Neural cell (in vitro differentiated cells): ENCODE data around the gene CAMK1D. TPM values are rescaled to one million over a fixed set of nuclear protein-coding genes. Genes with fewer than 3 reads are reported as not detected.

Source experiments
- H2AFZ ChIP-seq: fragments of 200-600, 300-800 bp; sonication (generic), shearing (Covaris generic); 2 replicates; pipeline ENCODE4 v1.6.0; 2014; ENCODE audit warnings: low read depth, mild to moderate bottlenecking, antibody characterized with exemption, low read length, moderate library complexity
- H3F3A ChIP-seq: fragments of 200-600 bp; shearing (Covaris generic); 2 replicates; pipeline ENCODE4 v1.6.1; 2016; ENCODE audit warnings: mild to moderate bottlenecking, moderate library complexity, mixed read lengths, antibody characterized with exemption, low read length; ENCODE audit not compliant: insufficient read depth, poor library complexity, severe bottlenecking
- H3K27ac ChIP-seq: fragments of 200-600, 300-800 bp; sonication (generic), shearing (Covaris generic); 2 replicates; pipeline ENCODE4 v1.5.1; 2014; ENCODE audit warnings: mild to moderate bottlenecking, low read length, moderate library complexity
- H3K27me3 ChIP-seq: fragments of 300-800, 200-600 bp; sonication (generic), shearing (Covaris generic); 2 replicates; pipeline ENCODE4 v1.6.0; 2014; ENCODE audit warnings: mild to moderate bottlenecking, low read depth, low read length, moderate library complexity; ENCODE audit not compliant: insufficient read depth
- H3K36me3 ChIP-seq: fragments of 300-800, 200-600 bp; sonication (generic), shearing (Covaris generic); 2 replicates; pipeline ENCODE4 v1.5.1; 2014; ENCODE audit warnings: mild to moderate bottlenecking, antibody characterized with exemption, low read length, moderate library complexity; ENCODE audit not compliant: insufficient read depth
- H3K4me2 ChIP-seq: fragments of 300-800, 200-600 bp; sonication (generic), shearing (Covaris generic); 2 replicates; pipeline ENCODE4 v1.6.0; 2014; ENCODE audit warnings: mild to moderate bottlenecking, low read length
- H3K4me3 ChIP-seq: fragments of 300-800, 200-600 bp; sonication (generic), shearing (Covaris generic); 2 replicates; pipeline ENCODE4 v1.5.1; 2014; ENCODE audit warnings: mild to moderate bottlenecking, low read length, moderate library complexity
- H3K79me2 ChIP-seq: fragments of 200-600 bp; shearing (Covaris generic); replicated peaks from 2 replicates; pipeline ENCODE4 v1.6.0; 2014; ENCODE audit warnings: mild to moderate bottlenecking, low read length, moderate library complexity; ENCODE audit not compliant: insufficient read depth
- H3K9ac ChIP-seq: fragments of 300-800, 200-600 bp; sonication (generic), shearing (Covaris generic); 2 replicates; pipeline ENCODE4 v1.6.1; 2016; ENCODE audit warnings: mild to moderate bottlenecking, low read length, mixed read lengths
- H3K9me2 ChIP-seq: fragments of 200-600 bp; shearing (Covaris generic); 2 replicates; pipeline ENCODE4 v1.6.1; 2016; ENCODE audit warnings: mild to moderate bottlenecking, low read length, mixed read lengths; ENCODE audit not compliant: insufficient read depth
- H3K9me3 ChIP-seq: fragments of 200-600, 300-800 bp; sonication (generic), shearing (Covaris generic); 2 replicates; pipeline ENCODE4 v1.6.1; 2016; ENCODE audit warnings: mild to moderate bottlenecking, mixed run types, low read length, moderate library complexity, mixed read lengths
- H4K20me1 ChIP-seq: fragments of 200-600 bp; shearing (Covaris generic); 2 replicates; pipeline ENCODE4 v1.6.1; 2016; ENCODE audit warnings: mild to moderate bottlenecking, mixed run types; ENCODE audit not compliant: insufficient read depth
- EP300 ChIP-seq: fragments of 450-650 bp; conservative IDR thresholded peaks from 2 replicates; pipeline ENCODE4 v1.6.1; 2014; ENCODE audit warnings: antibody characterized with exemption, mild to moderate bottlenecking, moderate library complexity; ENCODE audit not compliant: poor library complexity, severe bottlenecking
- EZH2 ChIP-seq: fragments of 200-600, 300-800 bp; shearing (Covaris generic), sonication (generic); IDR thresholded peaks from 2 replicates; pipeline ENCODE4 v1.6.1; 2014; ENCODE audit warnings: antibody characterized with exemption, low read length, borderline replicate concordance, mild to moderate bottlenecking; ENCODE audit not compliant: insufficient read depth, poor library complexity, severe bottlenecking
- MXI1 ChIP-seq: fragments of 450-650 bp; conservative IDR thresholded peaks from 2 replicates; pipeline ENCODE4 v1.6.1; 2014; ENCODE audit warnings: antibody characterized with exemption, mild to moderate bottlenecking; ENCODE audit not compliant: poor library complexity, severe bottlenecking
- POLR2AphosphoS5 ChIP-seq: IDR thresholded peaks from 2 replicates; pipeline ENCODE4 v1.6.1; 2012
- RAD21 ChIP-seq: fragments of 450-650 bp; conservative IDR thresholded peaks from 2 replicates; pipeline ENCODE4 v1.6.1; 2014; ENCODE audit warnings: antibody characterized with exemption, mild to moderate bottlenecking, moderate library complexity
- SMC3 ChIP-seq: fragments of 450-650 bp; conservative IDR thresholded peaks from 2 replicates; pipeline ENCODE4 v1.6.1; 2014; ENCODE audit warnings: antibody characterized with exemption, mild to moderate bottlenecking, moderate library complexity; ENCODE audit not compliant: poor library complexity
- TAF1 ChIP-seq: IDR thresholded peaks from 2 replicates; pipeline ENCODE4 v1.6.1; 2012; ENCODE audit warnings: low read depth
- polyA plus RNA-seq: library from polyadenylated mRNA; depleted of rRNA; stranded (reverse); fragments of >200 nt; gene quantifications from 2 replicates; pipeline ENCODE4 v1.2.3, GENCODE V29; 2014
- TF ChIP-seq, protein P1 (sequence below): IDR thresholded peaks from 2 replicates; pipeline ENCODE4 v1.6.1; 2012; ENCODE audit warnings: borderline replicate concordance
- TF ChIP-seq, protein P2 (sequence below): fragments of 450-650 bp; IDR thresholded peaks from 2 replicates; pipeline ENCODE4 v1.5.1; 2014; ENCODE audit warnings: antibody characterized with exemption, mild to moderate bottlenecking, moderate library complexity; ENCODE audit not compliant: poor library complexity, severe bottlenecking

CAMK1D gene
- polyA plus RNA-seq, 1 donor from 2014 or later: 13.8 TPM

DNA sequence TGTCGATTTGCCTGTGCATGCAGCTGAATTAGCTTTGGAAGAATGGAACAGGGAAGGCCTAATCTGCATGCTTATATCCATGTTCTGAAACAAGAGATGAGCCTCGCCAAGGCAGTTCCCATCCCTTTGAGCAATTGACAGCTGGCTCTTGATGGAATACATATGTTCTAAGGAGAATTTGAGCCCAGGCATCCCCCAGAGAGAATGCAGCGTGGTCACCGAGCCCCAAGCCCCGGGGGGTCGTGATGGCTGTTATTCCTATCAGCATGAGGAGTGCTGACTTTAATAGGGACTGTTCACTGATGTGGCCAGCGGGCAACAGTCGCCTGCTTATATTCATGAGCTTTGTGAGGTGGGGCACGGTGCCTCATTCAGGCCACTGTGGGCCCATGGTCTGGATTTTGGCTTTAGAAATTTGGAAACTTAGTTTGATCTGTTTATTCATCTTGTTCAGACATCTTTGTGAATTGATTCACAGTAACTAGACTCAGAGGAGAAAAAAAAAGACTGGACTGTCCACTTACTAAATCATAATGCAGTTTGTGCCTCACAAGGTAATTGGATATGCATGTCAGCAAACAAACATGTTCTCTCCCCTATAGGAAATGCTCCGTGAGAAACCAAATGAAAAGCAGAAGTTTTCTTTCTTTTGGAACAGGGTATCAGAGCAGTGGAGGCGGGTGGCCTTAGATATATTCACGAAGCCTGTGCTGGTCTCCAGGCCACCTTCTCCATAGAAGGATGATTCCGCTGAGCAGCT, 447.2 kb downstream of the CAMK1D start:
- Histone ChIP-seq H3K4me2 (no peak overlapping the region), H3K9ac (no peak overlapping the region), H2AFZ (no peak overlapping the region), H3K4me3 (no peak overlapping the region), H3K27ac (no peak overlapping the region), H3K79me2 (no peaks in the 10 kb centered on the region), H3K27me3 (no peaks in the 10 kb centered on the region), H3K9me2 (no peaks in the 10 kb centered on the region), H3K9me3 (peaks cover 5% of the 10 kb centered on the region), H4K20me1 (no peaks in the 10 kb centered on the region), H3F3A (no peaks in the 10 kb centered on the region), H3K36me3 (no peaks in the 10 kb centered on the region)
- TF ChIP-seq MXI1 (no peak), TAF1 (no peak), EZH2 (no peak), EP300 (no peak), SMC3 (no peak), POLR2AphosphoS5 (no peak), RAD21 (no peak)
- TF ChIP-seq, protein P1, sequence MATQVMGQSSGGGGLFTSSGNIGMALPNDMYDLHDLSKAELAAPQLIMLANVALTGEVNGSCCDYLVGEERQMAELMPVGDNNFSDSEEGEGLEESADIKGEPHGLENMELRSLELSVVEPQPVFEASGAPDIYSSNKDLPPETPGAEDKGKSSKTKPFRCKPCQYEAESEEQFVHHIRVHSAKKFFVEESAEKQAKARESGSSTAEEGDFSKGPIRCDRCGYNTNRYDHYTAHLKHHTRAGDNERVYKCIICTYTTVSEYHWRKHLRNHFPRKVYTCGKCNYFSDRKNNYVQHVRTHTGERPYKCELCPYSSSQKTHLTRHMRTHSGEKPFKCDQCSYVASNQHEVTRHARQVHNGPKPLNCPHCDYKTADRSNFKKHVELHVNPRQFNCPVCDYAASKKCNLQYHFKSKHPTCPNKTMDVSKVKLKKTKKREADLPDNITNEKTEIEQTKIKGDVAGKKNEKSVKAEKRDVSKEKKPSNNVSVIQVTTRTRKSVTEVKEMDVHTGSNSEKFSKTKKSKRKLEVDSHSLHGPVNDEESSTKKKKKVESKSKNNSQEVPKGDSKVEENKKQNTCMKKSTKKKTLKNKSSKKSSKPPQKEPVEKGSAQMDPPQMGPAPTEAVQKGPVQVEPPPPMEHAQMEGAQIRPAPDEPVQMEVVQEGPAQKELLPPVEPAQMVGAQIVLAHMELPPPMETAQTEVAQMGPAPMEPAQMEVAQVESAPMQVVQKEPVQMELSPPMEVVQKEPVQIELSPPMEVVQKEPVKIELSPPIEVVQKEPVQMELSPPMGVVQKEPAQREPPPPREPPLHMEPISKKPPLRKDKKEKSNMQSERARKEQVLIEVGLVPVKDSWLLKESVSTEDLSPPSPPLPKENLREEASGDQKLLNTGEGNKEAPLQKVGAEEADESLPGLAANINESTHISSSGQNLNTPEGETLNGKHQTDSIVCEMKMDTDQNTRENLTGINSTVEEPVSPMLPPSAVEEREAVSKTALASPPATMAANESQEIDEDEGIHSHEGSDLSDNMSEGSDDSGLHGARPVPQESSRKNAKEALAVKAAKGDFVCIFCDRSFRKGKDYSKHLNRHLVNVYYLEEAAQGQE: no peak
- TF ChIP-seq, protein P2, sequence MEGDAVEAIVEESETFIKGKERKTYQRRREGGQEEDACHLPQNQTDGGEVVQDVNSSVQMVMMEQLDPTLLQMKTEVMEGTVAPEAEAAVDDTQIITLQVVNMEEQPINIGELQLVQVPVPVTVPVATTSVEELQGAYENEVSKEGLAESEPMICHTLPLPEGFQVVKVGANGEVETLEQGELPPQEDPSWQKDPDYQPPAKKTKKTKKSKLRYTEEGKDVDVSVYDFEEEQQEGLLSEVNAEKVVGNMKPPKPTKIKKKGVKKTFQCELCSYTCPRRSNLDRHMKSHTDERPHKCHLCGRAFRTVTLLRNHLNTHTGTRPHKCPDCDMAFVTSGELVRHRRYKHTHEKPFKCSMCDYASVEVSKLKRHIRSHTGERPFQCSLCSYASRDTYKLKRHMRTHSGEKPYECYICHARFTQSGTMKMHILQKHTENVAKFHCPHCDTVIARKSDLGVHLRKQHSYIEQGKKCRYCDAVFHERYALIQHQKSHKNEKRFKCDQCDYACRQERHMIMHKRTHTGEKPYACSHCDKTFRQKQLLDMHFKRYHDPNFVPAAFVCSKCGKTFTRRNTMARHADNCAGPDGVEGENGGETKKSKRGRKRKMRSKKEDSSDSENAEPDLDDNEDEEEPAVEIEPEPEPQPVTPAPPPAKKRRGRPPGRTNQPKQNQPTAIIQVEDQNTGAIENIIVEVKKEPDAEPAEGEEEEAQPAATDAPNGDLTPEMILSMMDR: no peak

DNA sequence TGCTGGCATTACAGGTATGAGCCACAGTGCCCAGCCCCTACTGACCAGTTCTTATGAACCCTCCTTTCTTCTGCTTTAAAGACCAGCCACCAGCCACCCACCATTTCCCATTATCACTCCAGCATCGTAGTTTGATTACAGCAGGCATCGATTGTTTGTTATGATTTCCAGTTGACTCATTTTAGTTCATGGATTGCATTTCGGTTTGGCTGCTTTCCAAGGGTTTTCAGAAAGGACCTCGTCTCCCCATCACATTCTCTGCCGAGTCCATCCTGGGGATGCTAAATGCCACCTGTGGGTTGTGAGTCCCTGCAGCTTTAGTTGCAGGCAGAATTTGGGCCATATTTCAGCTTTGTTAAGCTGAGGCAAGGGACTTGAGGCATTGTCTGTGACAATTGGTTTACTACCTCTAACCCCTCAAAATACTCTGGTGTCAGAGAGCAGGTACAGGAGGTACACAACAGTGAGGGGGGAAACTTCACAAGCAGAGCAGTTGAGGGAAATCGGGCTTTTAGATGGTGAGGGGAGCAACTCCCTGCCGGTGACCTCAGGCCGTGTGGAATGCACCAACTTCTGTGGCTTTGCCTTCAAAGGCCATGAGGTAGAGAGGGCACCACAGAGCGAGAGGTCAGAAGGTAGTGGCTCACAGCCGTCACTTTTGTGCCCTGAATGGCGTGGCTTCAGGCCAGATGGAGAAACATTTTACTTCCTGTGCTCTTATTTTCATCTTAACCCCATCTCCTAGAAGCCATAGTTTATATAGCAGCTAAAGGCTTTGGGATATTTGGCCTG, 448.3 kb downstream of the CAMK1D start:
- Histone ChIP-seq H2AFZ (no peak overlapping the region), H3K9ac (no peak overlapping the region)

More for the DNA sequence above, 448.3 kb downstream of the CAMK1D start:
- Histone ChIP-seq H4K20me1 (no peaks in the 10 kb centered on the region), H3F3A (no peaks in the 10 kb centered on the region), H3K9me2 (no peaks in the 10 kb centered on the region), H3K79me2 (no peaks in the 10 kb centered on the region), H3K27ac (no peak overlapping the region), H3K27me3 (no peaks in the 10 kb centered on the region), H3K4me2 (no peak overlapping the region), H3K36me3 (no peaks in the 10 kb centered on the region), H3K9me3 (no peaks in the 10 kb centered on the region), H3K4me3 (no peak overlapping the region)
- TF ChIP-seq TAF1: no peak
